Keratinocyte (primary cell): ENCODE data around the gene BAIAP2. TPM values are rescaled to one million over a fixed set of nuclear protein-coding genes. Genes with fewer than 3 reads are reported as not detected.

Experiments
- DNase-seq: peaks from one replicate; pipeline ENCODE4 v3.0.0-alpha.2; 2011; ENCODE audit warnings: low read depth, missing footprints, low spot score
- FAIRE-seq: peaks from 2 replicates; lab custom pipeline; 2011; peaks lifted over from hg19 to GRCh38; lab: Jason Lieb, UNC
- H2AFZ ChIP-seq: 2 replicates; pipeline ENCODE4 v1.6.0; 2012; ENCODE audit warnings: low read length, control low read depth, inconsistent platforms; ENCODE audit not compliant: control insufficient read depth
- H3K27ac ChIP-seq: 2 replicates; pipeline ENCODE4 v1.5.1; 2011; ENCODE audit warnings: low read length; ENCODE audit not compliant: control insufficient read depth, insufficient read depth
- H3K27me3 ChIP-seq: 3 replicates; pipeline ENCODE4 v1.6.0; 2011; ENCODE audit warnings: low read length; ENCODE audit not compliant: control insufficient read depth, insufficient read depth; ENCODE audit errors: extremely low read depth
- H3K36me3 ChIP-seq, 2 experiments: 2 replicates in 1 of 2; 3 replicates in 1 of 2; pipeline ENCODE4 v1.5.1; 2011; ENCODE audit warnings: low read length in 2 of 2, mild to moderate bottlenecking in 1 of 2; ENCODE audit not compliant: control insufficient read depth in 2 of 2, insufficient read depth in 2 of 2; ENCODE audit errors: extremely low read depth in 1 of 2
- H3K4me1 ChIP-seq: 3 replicates; pipeline ENCODE4 v1.5.1; 2011; ENCODE audit warnings: low read length; ENCODE audit not compliant: control insufficient read depth, insufficient read depth; ENCODE audit errors: extremely low read depth
- H3K4me2 ChIP-seq: 3 replicates; pipeline ENCODE4 v1.6.0; 2011; ENCODE audit warnings: low read depth, low read length; ENCODE audit not compliant: control insufficient read depth, insufficient read depth; ENCODE audit errors: extremely low read depth
- H3K4me3 ChIP-seq, 3 experiments: fragments of 200-600 bp in 1 of 3; sonication (generic) in 1 of 3; 2 replicates in 2 of 3; 3 replicates in 1 of 3; pipeline ENCODE4 v1.5.1; 2011 to 2016; ENCODE audit warnings: low read length in 3 of 3, mild to moderate bottlenecking in 3 of 3, control low read depth in 2 of 3, inconsistent platforms in 1 of 3, low read depth in 1 of 3, mixed read lengths in 1 of 3, mixed run types in 1 of 3, moderate library complexity in 1 of 3; ENCODE audit not compliant: control insufficient read depth in 2 of 3, insufficient read depth in 2 of 3; ENCODE audit errors: extremely low read depth in 1 of 3
- H3K79me2 ChIP-seq: 2 replicates; pipeline ENCODE4 v1.6.0; 2012; ENCODE audit warnings: low read length; ENCODE audit not compliant: control insufficient read depth, insufficient read depth
- H3K9ac ChIP-seq: 3 replicates; pipeline ENCODE4 v1.6.0; 2011; ENCODE audit warnings: low read length; ENCODE audit not compliant: control insufficient read depth, insufficient read depth; ENCODE audit errors: extremely low read depth
- H3K9me1 ChIP-seq: 3 replicates; pipeline ENCODE4 v1.6.0; 2011; ENCODE audit warnings: low read length; ENCODE audit not compliant: control insufficient read depth, insufficient read depth; ENCODE audit errors: extremely low read depth
- H3K9me3 ChIP-seq: 2 replicates; pipeline ENCODE4 v1.5.1; 2012; ENCODE audit warnings: low read depth, low read length; ENCODE audit not compliant: control insufficient read depth
- H4K20me1 ChIP-seq: 3 replicates; pipeline ENCODE4 v1.6.0; 2011; ENCODE audit warnings: low read length; ENCODE audit not compliant: control insufficient read depth, insufficient read depth; ENCODE audit errors: extremely low read depth
- CTCF ChIP-seq, 3 experiments: IDR thresholded peaks in 1 of 3; conservative IDR thresholded peaks in 1 of 3; optimal IDR thresholded peaks in 1 of 3; 2 replicates in 2 of 3; 3 replicates in 1 of 3; pipeline versions ENCODE3 to v1.5.1; 2011; ENCODE audit warnings: low read length in 3 of 3, mild to moderate bottlenecking in 3 of 3, moderate library complexity in 2 of 3, control low read depth in 1 of 3, inconsistent platforms in 1 of 3; ENCODE audit not compliant: insufficient read depth in 2 of 3; ENCODE audit errors: extremely low read depth in 1 of 3
- EZH2 ChIP-seq: IDR thresholded peaks from one replicate; pipeline ENCODE4 v1.6.1; 2012; ENCODE audit warnings: inconsistent platforms, mild to moderate bottlenecking, low read length, moderate library complexity
- dilution Hi-C: fragments of 300-500 bp; cut with MboI; formaldehyde crosslinking; loops from one replicate; pipeline ENCODE4 v1.7.0; 2020; ENCODE audit warnings: low sequenced_read_pairs; ENCODE audit not compliant: extremely low pct_ligation_motif_present
- polyA plus RNA-seq, 5 experiments: library from polyadenylated mRNA; depleted of rRNA in 3 of 5; stranded (reverse) in 3 of 5; stranded (forward) in 1 of 5; unstranded in 1 of 5; fragments of >200 nt; gene quantifications; 1 replicate in 1 of 5; 2 replicates in 3 of 5; 3 replicates in 1 of 5; pipeline versions ENCODE4 v1.2.1 to v1.2.3, GENCODE V29; 2011 to 2012; ENCODE audit warnings: missing spikeins in 2 of 5, low read depth in 1 of 5, low replicate concordance in 1 of 5

Gene BAIAP2
- polyA plus RNA-seq, 1 donor (not counting 4 experiments of a cell fraction or from before 2014, with no cell fraction given): 56.7 TPM

GRCh38 chr17:80986816-80987475 is 48.0 kb upstream of the BAIAP2 start:
- FAIRE-seq: no peak
- Histone ChIP-seq H3K4me2 (no peak overlapping the region), H3K27me3 (peaks cover 14% of the 10 kb centered on the region), H3K9me1 (no peaks in the 10 kb centered on the region), H3K79me2 (no peaks in the 10 kb centered on the region), H4K20me1 (no peaks in the 10 kb centered on the region), H2AFZ (no peak overlapping the region), H3K9ac (no peak overlapping the region), H3K27ac (no peak overlapping the region), H3K4me1 (peaks cover 13% of the 10 kb centered on the region), H3K36me3 (no peaks in the 10 kb centered on the region), H3K4me3 (no peak overlapping the region), H3K9me3 (no peaks in the 10 kb centered on the region)
- dilution Hi-C loops: no loop called here
- no peak for DNase-seq
- TF ChIP-seq EZH2 (no peak), CTCF (optimal IDR thresholded peaks at IDR 0.05 in 1 of 3, IDR thresholded peaks at IDR 0.05 in 1 of 3, conservative IDR thresholded peaks at IDR 0.05 in 1 of 3; ENCODE audit: extremely low read depth in 1 of 3, insufficient read depth in 2 of 3, low read length in 3 of 3) (no peak)

- FAIRE-seq: no peak
Observed at GRCh38 chr17:80987941-80988461, 47.0 kb upstream of the BAIAP2 start.

More at GRCh38 chr17:80987941-80988461, 47.0 kb upstream of the BAIAP2 start:
- no peaks in the 10 kb centered on the region for H3K36me3 ChIP-seq
- no peaks in the 10 kb centered on the region for H4K20me1 ChIP-seq
- DNase-seq: no peak
- H3K79me2 ChIP-seq: peaks cover 5% of the 10 kb centered on the region
- no peak overlapping the region for H2AFZ ChIP-seq
- peaks cover 16% of the 10 kb centered on the region for H3K4me1 ChIP-seq
- peaks cover 12% of the 10 kb centered on the region for H3K27me3 ChIP-seq
- H3K4me3 ChIP-seq: no peak overlapping the region
- H3K9me3 ChIP-seq: no peaks in the 10 kb centered on the region
- H3K9ac ChIP-seq: no peak overlapping the region
- no peak for TF ChIP-seq EZH2
- no peak for TF ChIP-seq CTCF (optimal IDR thresholded peaks at IDR 0.05 in 1 of 3, IDR thresholded peaks at IDR 0.05 in 1 of 3, conservative IDR thresholded peaks at IDR 0.05 in 1 of 3; ENCODE audit: extremely low read depth in 1 of 3, insufficient read depth in 2 of 3, low read length in 3 of 3)
- dilution Hi-C loops: no loop called here
- H3K9me1 ChIP-seq: no peaks in the 10 kb centered on the region
- no peak overlapping the region for H3K27ac ChIP-seq
- H3K4me2 ChIP-seq: no peak overlapping the region
